GM12873 (cell line): ENCODE data around the gene PDE4B.
A peak's percentile ranks its signal among the peaks of the same experiment; 100 is the strongest.

Experiments
- TF ChIP-seq, protein P1 (sequence below): IDR thresholded peaks from 2 replicates; pipeline ENCODE4 v1.5.1; 2012; ENCODE audit warnings: low read depth, mild to moderate bottlenecking, moderate library complexity, low read length, control low read depth; ENCODE audit not compliant: insufficient read depth; ENCODE audit errors: missing control alignments

Gene PDE4B

GRCh38 chr1:66239834-66240233, 447.1 kb downstream of the PDE4B start:
- TF ChIP-seq, protein P1, sequence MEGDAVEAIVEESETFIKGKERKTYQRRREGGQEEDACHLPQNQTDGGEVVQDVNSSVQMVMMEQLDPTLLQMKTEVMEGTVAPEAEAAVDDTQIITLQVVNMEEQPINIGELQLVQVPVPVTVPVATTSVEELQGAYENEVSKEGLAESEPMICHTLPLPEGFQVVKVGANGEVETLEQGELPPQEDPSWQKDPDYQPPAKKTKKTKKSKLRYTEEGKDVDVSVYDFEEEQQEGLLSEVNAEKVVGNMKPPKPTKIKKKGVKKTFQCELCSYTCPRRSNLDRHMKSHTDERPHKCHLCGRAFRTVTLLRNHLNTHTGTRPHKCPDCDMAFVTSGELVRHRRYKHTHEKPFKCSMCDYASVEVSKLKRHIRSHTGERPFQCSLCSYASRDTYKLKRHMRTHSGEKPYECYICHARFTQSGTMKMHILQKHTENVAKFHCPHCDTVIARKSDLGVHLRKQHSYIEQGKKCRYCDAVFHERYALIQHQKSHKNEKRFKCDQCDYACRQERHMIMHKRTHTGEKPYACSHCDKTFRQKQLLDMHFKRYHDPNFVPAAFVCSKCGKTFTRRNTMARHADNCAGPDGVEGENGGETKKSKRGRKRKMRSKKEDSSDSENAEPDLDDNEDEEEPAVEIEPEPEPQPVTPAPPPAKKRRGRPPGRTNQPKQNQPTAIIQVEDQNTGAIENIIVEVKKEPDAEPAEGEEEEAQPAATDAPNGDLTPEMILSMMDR, result peak; percentile 41

DNA sequence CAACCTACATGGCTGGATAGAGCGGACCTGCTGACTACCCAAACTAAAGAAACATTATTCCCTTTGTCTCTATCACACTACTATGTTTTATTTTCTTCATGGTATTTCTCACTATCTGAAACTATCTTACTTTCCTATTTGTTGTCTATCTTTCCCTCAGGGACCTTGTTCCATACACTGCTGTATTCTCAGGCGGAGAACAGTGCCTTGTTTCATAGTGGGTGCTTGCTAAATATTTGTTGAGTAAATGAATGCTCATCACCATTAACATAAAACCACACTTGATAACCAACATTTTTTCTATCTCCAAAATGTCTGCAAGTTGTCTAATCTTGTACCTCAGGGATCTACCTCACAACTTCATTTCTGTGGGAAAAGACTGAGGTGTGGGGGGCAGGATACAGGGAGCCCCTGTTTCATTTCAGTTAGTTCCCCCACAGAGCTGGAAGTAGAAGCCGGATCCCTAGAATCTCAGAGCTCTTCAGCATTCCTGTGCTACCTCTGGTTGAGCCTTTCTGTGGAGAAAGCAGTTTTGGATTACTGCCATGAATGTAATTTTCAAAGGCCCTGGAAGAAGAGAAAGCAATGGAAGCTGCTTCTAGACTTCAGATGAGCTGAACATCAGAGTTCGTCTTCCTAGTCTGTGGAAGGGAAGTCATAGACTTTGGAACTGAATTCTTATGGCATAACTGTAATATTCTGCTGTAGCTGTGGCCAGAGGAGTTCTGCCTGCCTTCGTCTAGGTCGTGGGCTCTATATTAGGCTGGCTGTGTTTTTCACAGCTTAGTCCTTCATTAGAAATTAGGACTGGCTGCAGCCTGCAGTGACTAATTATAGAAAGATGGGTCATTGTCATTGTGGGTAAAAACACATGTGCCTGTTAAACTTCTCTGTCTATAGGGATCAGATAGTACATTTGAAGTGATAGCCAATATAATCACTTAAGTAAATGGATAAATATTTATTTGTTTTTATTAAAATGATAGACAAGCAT, 448.1 kb downstream of the PDE4B start:
- TF ChIP-seq, protein P1, result no peak

GRCh38 chr1:66242646-66243547, 450.2 kb downstream of the PDE4B start:
- TF ChIP-seq, protein P1, result peak; percentile 99

DNA sequence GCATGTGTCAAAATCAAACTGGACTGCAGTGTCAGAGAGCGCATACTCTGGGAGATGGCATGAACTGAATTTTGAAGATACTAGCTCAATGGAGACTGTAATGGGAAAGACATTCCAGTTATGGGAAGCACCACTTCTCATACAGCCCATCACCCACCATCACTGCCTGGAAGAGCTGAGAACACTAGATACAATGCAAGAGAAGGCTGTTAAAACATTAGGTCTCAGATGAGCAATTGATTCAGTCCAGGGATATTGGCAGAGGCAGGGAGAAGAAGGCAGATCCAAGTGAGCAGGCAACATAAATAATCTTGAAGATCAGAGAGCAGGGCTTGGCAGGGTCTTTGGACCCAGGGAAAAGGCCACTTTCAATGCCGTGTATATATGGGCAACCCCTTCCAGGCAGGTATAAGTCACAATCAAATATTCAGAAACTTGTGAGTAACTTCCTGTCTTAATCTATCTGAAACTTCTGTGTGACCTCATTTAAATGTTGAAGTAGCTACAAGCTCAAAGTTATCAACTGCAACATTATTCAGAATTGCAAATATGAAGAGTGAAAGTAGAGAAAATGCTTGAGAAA, 450.9 kb downstream of the PDE4B start:
- TF ChIP-seq, protein P1, result no peak

DNA sequence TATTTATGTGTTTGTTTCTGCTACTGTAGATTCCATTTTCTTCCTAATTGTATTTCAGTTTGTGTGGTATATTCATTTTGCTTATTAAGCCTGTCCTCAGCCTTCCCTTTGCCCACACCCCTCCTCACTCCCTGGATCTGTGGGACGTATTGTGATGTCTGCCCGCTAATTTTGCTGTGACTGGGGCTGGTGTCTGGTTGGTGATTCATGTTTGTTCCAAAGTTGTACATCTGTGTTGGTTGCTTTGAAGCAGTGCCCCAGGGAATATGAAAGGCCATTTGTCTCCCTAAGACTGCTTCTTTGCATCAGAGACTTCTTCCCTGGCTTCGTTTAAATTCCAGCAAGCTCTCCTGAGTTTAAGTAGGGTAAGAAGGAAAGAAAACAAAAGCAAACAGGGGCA, 451.7 kb downstream of the PDE4B start:
- TF ChIP-seq, protein P1, result no peak

- TF ChIP-seq, protein P1, result no peak
Measured at GRCh38 chr1:66245691-66246090, 453.0 kb downstream of the PDE4B start.
